HUES64 (cell line): ENCODE measurements around the gene APEH.
"Not testable (repeated sequence)": the region's sequence is repeated elsewhere in the genome, so short reads cannot be mapped to it uniquely, and the experiment has no call there.

Source experiments
- H3K27ac ChIP-seq: 2 replicates; pipeline ENCODE4 v1.7.0; 2013; ENCODE audit warnings: low read depth, low read length, inconsistent platforms
- H3K27me3 ChIP-seq: 2 replicates; pipeline ENCODE4 v1.6.1; 2013; ENCODE audit warnings: mild to moderate bottlenecking, low read length; ENCODE audit not compliant: insufficient read depth
- H3K36me3 ChIP-seq: 2 replicates; pipeline ENCODE4 v1.6.1; 2013; ENCODE audit warnings: mild to moderate bottlenecking, low read length; ENCODE audit not compliant: insufficient read depth
- H3K4me1 ChIP-seq: 2 replicates; pipeline ENCODE4 v1.6.1; 2013; ENCODE audit warnings: mild to moderate bottlenecking, low read length, moderate library complexity; ENCODE audit not compliant: insufficient read depth
- H3K4me3 ChIP-seq: 2 replicates; pipeline ENCODE4 v1.5.1; 2013; ENCODE audit warnings: mild to moderate bottlenecking, low read length, moderate library complexity
- H3K9ac ChIP-seq: 2 replicates; pipeline ENCODE4 v1.6.1; 2013; ENCODE audit warnings: mild to moderate bottlenecking, low read depth, low read length
- H3K9me3 ChIP-seq: 2 replicates; pipeline ENCODE4 v1.6.1; 2013; ENCODE audit warnings: low read depth, low read length; ENCODE audit not compliant: insufficient read depth
- WGBS: fragments of 150-250, 120-280 bp; methylation state at CpG from one replicate; pipeline ENCODE4 v1.1.7; 2013; ENCODE audit warnings: missing lambda C conversion rate; 5-methylcytosine and 5-hydroxymethylcytosine counted together

APEH gene

GRCh38 chr3:49669352-49669751, 4.8 kb upstream of the APEH start:
- 92% methylated on average over 3 of the region's 3 CpGs for WGBS
- H3K27ac ChIP-seq, result no peak overlapping the region
- peaks cover 5% of the 10 kb centered on the region; the same call in 1 of the 2 replicates for H3K4me1 ChIP-seq
- no peak overlapping the region for H3K4me3 ChIP-seq
- no peaks in the 10 kb centered on the region for H3K36me3 ChIP-seq
- H3K9me3 ChIP-seq, result no peaks in the 10 kb centered on the region
- no peak overlapping the region for H3K9ac ChIP-seq
- H3K27me3 ChIP-seq, result no peaks in the 10 kb centered on the region

GRCh38 chr3:49670940-49671290, 3.2 kb upstream of the APEH start:
- Histone ChIP-seq H3K9me3 (no peaks in the 10 kb centered on the region), H3K4me3 (no peak overlapping the region), H3K9ac (no peak overlapping the region), H3K27me3 (no peaks in the 10 kb centered on the region), H3K27ac (no peak overlapping the region), H3K36me3 (peaks cover 6% of the 10 kb centered on the region), H3K4me1 (peaks cover 5% of the 10 kb centered on the region; the same call in 1 of the 2 replicates)
- WGBS, result 61% methylated on average over 6 of the region's 6 CpGs

GRCh38 chr3:49671291-49672288, 2.6 kb upstream of the APEH start:
- H3K4me1 ChIP-seq, result peaks cover 5% of the 10 kb centered on the region; the same call in 1 of the 2 replicates
- H3K27me3 ChIP-seq, result no peaks in the 10 kb centered on the region
- H3K9me3 ChIP-seq, result no peaks in the 10 kb centered on the region
- no peak overlapping the region for H3K27ac ChIP-seq
- H3K36me3 ChIP-seq, result peaks cover 13% of the 10 kb centered on the region
- H3K9ac ChIP-seq, result no peak overlapping the region
- H3K4me3 ChIP-seq, result no peak overlapping the region
- WGBS, result 51% methylated on average over 11 of the region's 11 CpGs

DNA sequence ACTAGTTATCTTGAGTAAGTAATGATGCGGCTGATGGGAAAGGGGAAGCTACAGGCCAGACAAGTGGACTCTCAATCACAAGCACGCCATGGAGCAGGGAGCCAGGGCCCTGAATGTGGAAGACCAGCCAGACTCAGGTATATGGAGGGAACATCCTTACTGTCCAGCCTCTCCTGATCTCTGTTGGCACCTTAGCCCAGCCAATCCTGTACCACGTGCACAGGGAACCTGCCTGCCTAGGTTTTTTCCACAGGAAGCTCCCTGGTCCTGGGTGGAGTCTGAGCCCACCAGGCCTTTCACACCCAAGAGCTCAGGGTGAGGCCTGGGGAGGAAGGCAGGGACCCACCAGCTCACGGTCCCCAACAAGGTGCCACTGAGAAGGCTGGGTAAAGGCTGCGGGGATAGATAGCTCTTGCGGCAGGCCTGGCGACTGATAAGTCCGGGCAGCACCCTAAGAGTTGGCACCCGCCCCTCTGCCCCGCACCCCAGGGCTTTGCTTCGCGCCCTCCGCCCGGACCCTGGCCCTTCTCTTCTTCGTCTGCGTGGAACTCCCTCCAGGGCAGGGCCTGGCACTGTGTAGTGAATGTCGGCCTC, 933 bp upstream of the APEH start:
- peak overlapping the region; percentile 81 for H3K9ac ChIP-seq
- peak overlapping the region; percentile 89 for H3K4me3 ChIP-seq
- peaks cover 29% of the 10 kb centered on the region for H3K36me3 ChIP-seq
- H3K4me1 ChIP-seq, result peaks cover 5% of the 10 kb centered on the region; the same call in 1 of the 2 replicates
- H3K9me3 ChIP-seq, result no peaks in the 10 kb centered on the region
- no peaks in the 10 kb centered on the region for H3K27me3 ChIP-seq
- 16% methylated on average over 17 of the region's 17 CpGs for WGBS
- peak overlapping the region; percentile 97 for H3K27ac ChIP-seq

GRCh38 chr3:49674497-49674983, 389 bp downstream of the APEH start:
- Histone ChIP-seq H3K4me1 (0 out of 2 replicates have a peak, but pooled peaks cover 2% of the 10 kb centered on the region), H3K4me3 (peak overlapping the region; percentile 89), H3K9me3 (no peaks in the 10 kb centered on the region), H3K27ac (peak overlapping the region; percentile 97), H3K9ac (peak overlapping the region; percentile 81), H3K27me3 (no peaks in the 10 kb centered on the region), H3K36me3 (peaks cover 42% of the 10 kb centered on the region)
- WGBS, result 3% methylated on average over 32 of the region's 34 CpGs

DNA sequence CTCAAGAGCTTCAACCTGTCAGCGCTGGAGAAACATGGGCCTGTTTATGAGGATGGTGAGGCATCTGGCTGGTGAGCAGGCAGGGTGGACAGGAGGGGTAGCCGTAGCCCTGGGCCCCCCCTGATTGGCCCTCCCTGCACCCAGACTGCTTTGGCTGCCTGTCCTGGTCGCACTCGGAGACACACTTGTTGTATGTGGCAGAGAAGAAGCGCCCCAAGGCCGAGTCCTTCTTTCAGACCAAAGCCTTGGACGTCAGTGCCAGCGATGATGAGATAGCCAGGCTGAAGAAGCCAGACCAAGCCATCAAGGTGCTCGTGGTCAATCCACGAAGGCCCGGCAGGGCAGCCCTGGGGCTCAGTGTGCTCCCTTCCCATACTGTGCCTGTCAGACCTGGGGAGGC, 1.8 kb downstream of the APEH start:
- WGBS, result 94% methylated on average over 11 of the region's 11 CpGs
- no peak overlapping the region for H3K9ac ChIP-seq
- H3K27ac ChIP-seq, result no peak overlapping the region
- no peaks in the 10 kb centered on the region for H3K9me3 ChIP-seq
- H3K27me3 ChIP-seq, result no peaks in the 10 kb centered on the region
- 0 out of 2 replicates have a peak, but pooled peaks cover 2% of the 10 kb centered on the region for H3K4me1 ChIP-seq
- peaks cover 56% of the 10 kb centered on the region for H3K36me3 ChIP-seq
- no peak overlapping the region for H3K4me3 ChIP-seq

- 97% methylated on average over 7 of the region's 7 CpGs for WGBS
- no peak overlapping the region for H3K4me3 ChIP-seq
- H3K9me3 ChIP-seq, result no peaks in the 10 kb centered on the region
- H3K4me1 ChIP-seq, result no peaks in the 10 kb centered on the region
- peaks cover 88% of the 10 kb centered on the region for H3K36me3 ChIP-seq
- H3K27ac ChIP-seq, result no peak overlapping the region
- H3K27me3 ChIP-seq, result no peaks in the 10 kb centered on the region
- no peak overlapping the region for H3K9ac ChIP-seq
Measured at GRCh38 chr3:49680493-49681231, 6.5 kb downstream of the APEH start.

DNA sequence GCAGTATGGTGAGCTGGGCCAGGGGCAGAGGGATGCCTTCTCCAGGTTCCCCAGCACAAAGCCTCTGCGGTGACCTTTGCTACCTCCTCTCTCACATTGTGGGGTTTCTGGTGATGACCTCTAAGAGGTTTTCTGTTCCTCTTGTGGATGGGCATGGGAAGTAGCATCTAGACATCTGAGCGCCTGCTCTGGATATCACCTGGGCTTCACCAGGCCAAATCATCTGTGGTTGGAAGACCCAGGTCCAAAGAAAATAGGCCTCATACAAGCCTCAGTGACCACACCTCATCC, 7.0 kb downstream of the APEH start:
- Histone ChIP-seq H3K36me3 (peaks cover 83% of the 10 kb centered on the region), H3K9ac (no peak overlapping the region), H3K4me1 (no peaks in the 10 kb centered on the region), H3K4me3 (no peak overlapping the region), H3K27ac (no peak overlapping the region), H3K9me3 (no peaks in the 10 kb centered on the region), H3K27me3 (no peaks in the 10 kb centered on the region)
- WGBS, result 97% methylated on average over 2 of the region's 2 CpGs

- Histone ChIP-seq H3K36me3 (peaks cover 79% of the 10 kb centered on the region), H3K27ac (no peak overlapping the region), H3K9me3 (no peaks in the 10 kb centered on the region), H3K27me3 (no peaks in the 10 kb centered on the region), H3K4me3 (no peak overlapping the region), H3K9ac (no peak overlapping the region), H3K4me1 (no peaks in the 10 kb centered on the region)
- 90% methylated on average over 4 of the region's 4 CpGs for WGBS
Measured at GRCh38 chr3:49681543-49681942, 7.4 kb downstream of the APEH start.

GRCh38 chr3:49683162-49683561, 9.0 kb downstream of the APEH start:
- Histone ChIP-seq H3K27ac (no peak overlapping the region), H3K9ac (no peak overlapping the region), H3K4me1 (no peaks in the 10 kb centered on the region), H3K9me3 (no peaks in the 10 kb centered on the region), H3K4me3 (no peak overlapping the region), H3K27me3 (no peaks in the 10 kb centered on the region), H3K36me3 (peaks cover 63% of the 10 kb centered on the region)
- 89% methylated on average over 6 of the region's 6 CpGs for WGBS

- not testable (repeated sequence) for H3K9ac ChIP-seq, H3K4me1 ChIP-seq, H3K9me3 ChIP-seq, H3K27ac ChIP-seq, H3K4me3 ChIP-seq, H3K27me3 ChIP-seq
- WGBS, result 93% methylated on average over 2 of the region's 2 CpGs
- H3K36me3 ChIP-seq, result peaks cover 50% of the 10 kb centered on the region
Measured at GRCh38 chr3:49684453-49684852, 10.3 kb downstream of the APEH start.
